ENCODE results near the gene OR11G2. TPM values are rescaled to one million over a fixed set of nuclear protein-coding genes. Genes with fewer than 3 reads are reported as not detected.
"Not testable (repeated sequence)": the region's sequence is repeated elsewhere in the genome, so short reads cannot be mapped to it uniquely, and the experiment has no call there.

OR11G2 gene
- total and polyA plus RNA-seq, 4 experiments from 2014 or later: not detected

- Histone ChIP-seq H3K4me3 (ENCODE audit: low read length in 2 of 2) (no peak overlapping the region), H3K27me3 (ENCODE audit: insufficient read depth, low read length) (no peaks in the 10 kb centered on the region), H3K36me3 (ENCODE audit: insufficient read depth, low read length) (no peaks in the 10 kb centered on the region), H3K4me1 (ENCODE audit: insufficient read depth, low read length) (no peaks in the 10 kb centered on the region), H3K9me3 (ENCODE audit: control insufficient read depth in 1 of 2, low read length in 2 of 2) (no peaks in the 10 kb centered on the region), H3K27ac (ENCODE audit: low read depth, low read length) (no peak overlapping the region)
- DNase-seq: no peak
- no peak overlapping the region for H3K27ac Mint-ChIP-seq
- intact Hi-C loops (cut with micrococcal nuclease): no loop called here
- H3K4me3 Mint-ChIP-seq: no peak overlapping the region
- POLR2A ChIA-PET (ENCODE audit: partially characterized antibody): no interaction called here
- no peaks in the 10 kb centered on the region for H3K36me3 Mint-ChIP-seq
- CTCF ChIA-PET (ENCODE audit: partially characterized antibody): no interaction called here
- peaks cover 5 to 7% of the 10 kb centered on the region in 2 donors for H3K27me3 Mint-ChIP-seq
- H3K9me3 Mint-ChIP-seq: peaks cover 0 to 4% (median 0%) of the 10 kb centered on the region in 8 donors
- H3K4me1 Mint-ChIP-seq: peaks cover 0 to 3% (median 0%) of the 10 kb centered on the region in 4 donors
Observed at GRCh38 chr14:20177433-20177974, 13.2 kb upstream of the OR11G2 start.

DNA sequence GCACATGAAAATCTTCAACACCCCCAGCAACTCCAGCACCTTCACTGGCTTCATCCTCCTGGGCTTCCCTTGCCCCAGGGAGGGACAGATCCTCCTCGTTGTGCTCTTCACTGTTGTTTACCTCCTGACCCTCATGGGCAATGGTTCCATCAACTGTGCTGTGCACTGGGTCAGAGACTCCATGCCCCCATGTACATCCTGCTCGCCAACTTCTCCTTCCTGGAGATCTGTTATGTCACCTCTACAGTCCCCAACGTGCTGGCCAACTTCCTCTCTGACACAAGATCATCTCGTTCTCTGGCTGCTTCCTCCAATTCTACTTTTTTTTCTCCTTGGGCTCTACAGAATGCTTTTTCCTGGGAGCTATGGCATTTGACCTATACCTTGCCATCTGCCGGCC, 11.5 kb upstream of the OR11G2 start:
- Histone ChIP-seq H3K27ac (ENCODE audit: low read depth, low read length) (no peak overlapping the region), H3K4me3 (ENCODE audit: low read length in 2 of 2) (no peak overlapping the region), H3K9me3 (ENCODE audit: control insufficient read depth in 1 of 2, low read length in 2 of 2) (no peaks in the 10 kb centered on the region), H3K27me3 (ENCODE audit: insufficient read depth, low read length) (no peaks in the 10 kb centered on the region), H3K36me3 (ENCODE audit: insufficient read depth, low read length) (no peaks in the 10 kb centered on the region), H3K4me1 (ENCODE audit: insufficient read depth, low read length) (no peaks in the 10 kb centered on the region)
- Mint-ChIP-seq H3K27ac (no peak overlapping the region), H3K4me1 (peaks cover 0 to 3% (median 0%) of the 10 kb centered on the region in 4 donors), H3K36me3 (no peaks in the 10 kb centered on the region), H3K4me3 (no peak overlapping the region), H3K27me3 (peaks cover 0 to 7% of the 10 kb centered on the region in 2 donors), H3K9me3 (peaks cover 0 to 4% (median 0%) of the 10 kb centered on the region in 8 donors)
- ChIA-PET POLR2A (ENCODE audit: partially characterized antibody) (no interaction called here), CTCF (ENCODE audit: partially characterized antibody) (no interaction called here)
- DNase-seq: no peak
- intact Hi-C loops (cut with micrococcal nuclease): no loop called here

- H3K27ac ChIP-seq (ENCODE audit: low read depth, low read length): no peak overlapping the region
- H3K36me3 Mint-ChIP-seq: no peaks in the 10 kb centered on the region
- intact Hi-C loops (cut with micrococcal nuclease): no loop called here
- no peak overlapping the region for H3K4me3 ChIP-seq (ENCODE audit: low read length in 2 of 2)
- no peak for DNase-seq
- no peak overlapping the region for H3K27ac Mint-ChIP-seq
- peaks cover 0 to 2% (median 0%) of the 10 kb centered on the region in 8 donors for H3K9me3 Mint-ChIP-seq
- H3K4me3 Mint-ChIP-seq: no peak overlapping the region
- peaks cover 0 to 3% (median 0%) of the 10 kb centered on the region in 4 donors for H3K4me1 Mint-ChIP-seq
- no peaks in the 10 kb centered on the region for H3K36me3 ChIP-seq (ENCODE audit: insufficient read depth, low read length)
- ChIA-PET CTCF (ENCODE audit: partially characterized antibody) (no interaction called here), POLR2A (ENCODE audit: partially characterized antibody) (no interaction called here)
- H3K27me3 Mint-ChIP-seq: peaks cover 0 to 7% of the 10 kb centered on the region in 2 donors
- no peaks in the 10 kb centered on the region for H3K27me3 ChIP-seq (ENCODE audit: insufficient read depth, low read length)
- no peaks in the 10 kb centered on the region for H3K4me1 ChIP-seq (ENCODE audit: insufficient read depth, low read length)
- H3K9me3 ChIP-seq (ENCODE audit: control insufficient read depth in 1 of 2, low read length in 2 of 2): no peaks in the 10 kb centered on the region
Observed at GRCh38 chr14:20179880-20180279, 10.8 kb upstream of the OR11G2 start.

- H3K4me3 ChIP-seq (ENCODE audit: low read length in 2 of 2): no peak overlapping the region
- ChIA-PET POLR2A (ENCODE audit: partially characterized antibody) (no interaction called here), CTCF (ENCODE audit: partially characterized antibody) (no interaction called here)
- Mint-ChIP-seq H3K4me1 (peaks cover 0 to 3% (median 0%) of the 10 kb centered on the region in 4 donors), H3K9me3 (peaks cover 0 to 2% (median 0%) of the 10 kb centered on the region in 8 donors), H3K27me3 (peaks cover under 1 to 8% of the 10 kb centered on the region in 2 donors), H3K4me3 (no peak overlapping the region), H3K36me3 (no peaks in the 10 kb centered on the region), H3K27ac (no peak overlapping the region)
- intact Hi-C loops (cut with micrococcal nuclease): no loop called here
- H3K27me3 ChIP-seq (ENCODE audit: insufficient read depth, low read length): no peaks in the 10 kb centered on the region
- H3K27ac ChIP-seq (ENCODE audit: low read depth, low read length): no peak overlapping the region
- H3K36me3 ChIP-seq (ENCODE audit: insufficient read depth, low read length): no peaks in the 10 kb centered on the region
- no peak for DNase-seq
- H3K4me1 ChIP-seq (ENCODE audit: insufficient read depth, low read length): no peaks in the 10 kb centered on the region
- no peaks in the 10 kb centered on the region for H3K9me3 ChIP-seq (ENCODE audit: control insufficient read depth in 1 of 2, low read length in 2 of 2)
Observed at GRCh38 chr14:20180486-20180885, 10.2 kb upstream of the OR11G2 start.

DNA sequence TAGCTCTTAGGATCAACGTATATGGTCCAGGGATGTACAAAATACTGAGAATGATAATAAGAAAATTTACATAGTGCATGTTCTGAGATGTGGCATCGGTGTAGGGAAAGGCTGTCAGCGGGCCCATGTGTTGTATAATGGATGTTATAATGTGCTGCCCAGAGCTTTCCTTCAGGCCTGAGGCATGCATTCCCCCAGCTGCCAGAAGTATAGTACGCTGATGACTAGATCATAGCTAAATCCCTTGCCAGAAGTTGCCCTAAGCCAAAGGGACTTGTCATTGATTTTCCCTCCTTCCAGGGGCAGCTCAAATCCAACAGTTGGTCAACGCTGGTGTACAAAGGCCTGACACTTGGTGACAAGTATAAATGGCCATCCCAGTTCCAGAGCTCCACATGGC, 6.5 kb upstream of the OR11G2 start:
- H3K4me1 Mint-ChIP-seq: no peaks in the 10 kb centered on the region
- Histone ChIP-seq H3K27me3 (ENCODE audit: insufficient read depth, low read length) (no peaks in the 10 kb centered on the region), H3K27ac (ENCODE audit: low read depth, low read length) (no peak overlapping the region), H3K36me3 (ENCODE audit: insufficient read depth, low read length) (no peaks in the 10 kb centered on the region), H3K9me3 (ENCODE audit: control insufficient read depth in 1 of 2, low read length in 2 of 2) (no peaks in the 10 kb centered on the region), H3K4me3 (ENCODE audit: low read length in 2 of 2) (no peak overlapping the region), H3K4me1 (ENCODE audit: insufficient read depth, low read length) (no peaks in the 10 kb centered on the region)
- CTCF ChIA-PET (ENCODE audit: partially characterized antibody): no interaction called here
- H3K36me3 Mint-ChIP-seq: no peaks in the 10 kb centered on the region
- POLR2A ChIA-PET (ENCODE audit: partially characterized antibody): no interaction called here
- H3K4me3 Mint-ChIP-seq: no peak overlapping the region
- H3K27ac Mint-ChIP-seq: no peak overlapping the region
- H3K9me3 Mint-ChIP-seq: peaks cover 0 to 4% (median 0%) of the 10 kb centered on the region in 8 donors
- H3K27me3 Mint-ChIP-seq: peaks cover 5 to 12% of the 10 kb centered on the region in 2 donors
- intact Hi-C loops (cut with micrococcal nuclease): no loop called here
- DNase-seq: no peak

DNA sequence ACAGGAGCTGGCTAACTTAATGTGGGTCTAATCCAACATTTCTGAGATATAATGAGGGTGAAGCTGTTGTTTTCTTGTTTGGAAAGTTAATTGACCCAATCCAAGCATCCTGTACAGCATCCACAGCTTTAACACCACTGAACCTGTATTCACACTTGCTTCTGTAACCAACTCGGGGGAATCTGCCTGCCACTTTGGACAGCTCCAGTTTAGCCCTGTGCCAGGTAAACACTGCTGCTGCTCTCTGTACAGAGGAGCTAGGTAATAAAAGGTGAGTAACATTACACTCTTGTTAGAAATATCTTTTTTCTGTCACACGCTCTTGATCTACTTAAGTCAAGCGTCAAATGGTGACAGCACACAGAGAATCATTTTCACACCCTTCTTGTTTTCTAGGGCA, 700 bp downstream of the OR11G2 start:
- Mint-ChIP-seq H3K27me3 (peaks cover 3 to 6% of the 10 kb centered on the region in 2 donors), H3K27ac (no peak overlapping the region), H3K4me1 (peaks cover 0 to 3% (median 0%) of the 10 kb centered on the region in 4 donors), H3K36me3 (no peaks in the 10 kb centered on the region), H3K9me3 (peaks cover 0 to 3% (median 0%) of the 10 kb centered on the region in 8 donors), H3K4me3 (no peak overlapping the region)
- no peaks in the 10 kb centered on the region for H3K9me3 ChIP-seq (ENCODE audit: control insufficient read depth in 1 of 2, low read length in 2 of 2)
- no peaks in the 10 kb centered on the region for H3K36me3 ChIP-seq (ENCODE audit: insufficient read depth, low read length)
- no peaks in the 10 kb centered on the region for H3K27me3 ChIP-seq (ENCODE audit: insufficient read depth, low read length)
- ChIA-PET CTCF (ENCODE audit: partially characterized antibody) (interaction anchor here (1.2 kb wide), 1 partner anchor 14 kb away, joined by 3 read pairs; no protein-coding TSS in a partner anchor), POLR2A (ENCODE audit: partially characterized antibody) (no interaction called here)
- H3K27ac ChIP-seq (ENCODE audit: low read depth, low read length): no peak overlapping the region
- no peak overlapping the region for H3K4me3 ChIP-seq (ENCODE audit: low read length in 2 of 2)
- intact Hi-C loops (cut with micrococcal nuclease): no loop called here
- DNase-seq: no peak
- no peaks in the 10 kb centered on the region for H3K4me1 ChIP-seq (ENCODE audit: insufficient read depth, low read length)

DNA sequence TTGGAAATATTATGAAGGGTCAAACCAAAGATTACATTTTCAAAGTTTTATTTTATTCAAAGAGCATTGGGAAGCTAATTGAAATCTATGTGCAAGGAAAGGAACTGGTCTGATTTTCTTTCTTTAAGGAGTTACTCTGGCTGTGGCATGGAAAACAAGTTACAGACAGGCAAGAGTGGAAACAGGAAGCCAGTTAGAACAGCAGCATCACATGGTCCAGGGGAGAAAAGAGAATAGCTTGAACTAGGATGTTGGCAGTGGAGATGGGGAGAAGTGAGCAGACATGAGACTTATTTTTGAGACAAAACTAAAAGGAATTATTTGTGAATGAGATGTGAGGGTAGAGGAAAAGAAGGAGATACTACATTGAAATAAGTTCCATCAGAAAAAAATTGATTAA, 3.4 kb downstream of the OR11G2 start:
- Histone ChIP-seq H3K4me3 (ENCODE audit: low read length in 2 of 2) (no peak overlapping the region), H3K4me1 (ENCODE audit: insufficient read depth, low read length) (no peaks in the 10 kb centered on the region), H3K9me3 (ENCODE audit: control insufficient read depth in 1 of 2, low read length in 2 of 2) (no peaks in the 10 kb centered on the region), H3K27me3 (ENCODE audit: insufficient read depth, low read length) (no peaks in the 10 kb centered on the region), H3K36me3 (ENCODE audit: insufficient read depth, low read length) (no peaks in the 10 kb centered on the region), H3K27ac (ENCODE audit: low read depth, low read length) (no peak overlapping the region)
- DNase-seq: no peak
- H3K4me1 Mint-ChIP-seq: peaks cover 0 to 3% (median 0%) of the 10 kb centered on the region in 4 donors
- no peak overlapping the region for H3K4me3 Mint-ChIP-seq
- H3K27ac Mint-ChIP-seq: no peak overlapping the region
- intact Hi-C loops (cut with micrococcal nuclease): no loop called here
- POLR2A ChIA-PET (ENCODE audit: partially characterized antibody): no interaction called here
- H3K36me3 Mint-ChIP-seq: no peaks in the 10 kb centered on the region
- peaks cover 8 to 10% of the 10 kb centered on the region in 2 donors for H3K27me3 Mint-ChIP-seq
- CTCF ChIA-PET (ENCODE audit: partially characterized antibody): no interaction called here
- no peaks in the 10 kb centered on the region for H3K9me3 Mint-ChIP-seq

GRCh38 chr14:20195170-20195569, 4.5 kb downstream of the OR11G2 start:
- not testable (repeated sequence) for H3K27ac Mint-ChIP-seq; H3K27me3 ChIP-seq (ENCODE audit: insufficient read depth, low read length)

More at GRCh38 chr14:20195170-20195569, 4.5 kb downstream of the OR11G2 start:
- H3K36me3 ChIP-seq (ENCODE audit: insufficient read depth, low read length); POLR2A ChIA-PET (ENCODE audit: partially characterized antibody); H3K4me1 Mint-ChIP-seq; H3K4me1 ChIP-seq (ENCODE audit: insufficient read depth, low read length); H3K27ac ChIP-seq (ENCODE audit: low read depth, low read length); H3K4me3 ChIP-seq (ENCODE audit: low read length in 2 of 2); H3K9me3 Mint-ChIP-seq; H3K9me3 ChIP-seq (ENCODE audit: control insufficient read depth in 1 of 2, low read length in 2 of 2); CTCF ChIA-PET (ENCODE audit: partially characterized antibody); intact Hi-C loops (cut with micrococcal nuclease); H3K4me3 Mint-ChIP-seq; DNase-seq; H3K36me3 Mint-ChIP-seq: not testable (repeated sequence)
- H3K27me3 Mint-ChIP-seq: peaks cover 10 to 15% of the 10 kb centered on the region in 2 donors
